Fibroblast of lung (primary cell): ENCODE data around the gene HINT2. TPM values are rescaled to one million over a fixed set of nuclear protein-coding genes. Genes with fewer than 3 reads are reported as not detected.

Experiments
- DNase-seq, 2 donors: peaks; one replicate each; pipeline versions ENCODE4 v3.0.0 to v3.0.0-alpha.2; 2010; ENCODE audit warnings: low read depth in 2 of 2
- H2AFZ ChIP-seq: 2 replicates; pipeline ENCODE4 v1.5.1; 2012; ENCODE audit warnings: low read length, control low read depth, inconsistent platforms
- H3K27ac ChIP-seq: 2 replicates; pipeline ENCODE4 v1.5.1; 2011; ENCODE audit warnings: low read length, control low read depth; ENCODE audit not compliant: insufficient read depth
- H3K27me3 ChIP-seq: 2 replicates; pipeline ENCODE4 v1.5.1; 2011; ENCODE audit warnings: mild to moderate bottlenecking, low read length; ENCODE audit not compliant: control insufficient read depth, insufficient read depth
- H3K36me3 ChIP-seq: 2 replicates; pipeline ENCODE4 v1.5.1; 2011; ENCODE audit warnings: low read length; ENCODE audit not compliant: control insufficient read depth, insufficient read depth
- H3K4me1 ChIP-seq: 2 replicates; pipeline ENCODE4 v1.5.1; 2011; ENCODE audit warnings: low read length; ENCODE audit not compliant: control insufficient read depth, insufficient read depth; ENCODE audit errors: extremely low read depth
- H3K4me2 ChIP-seq: 2 replicates; pipeline ENCODE4 v1.5.1; 2011; ENCODE audit warnings: low read length, control low read depth; ENCODE audit not compliant: insufficient read depth; ENCODE audit errors: extremely low read depth
- H3K4me3 ChIP-seq, 4 experiments: fragments of 200-600 bp in 1 of 4; sonication (generic) in 1 of 4; replicated peaks in 1 of 4; 2 replicates each; pipeline ENCODE4 v1.5.1; 2011 to 2016; ENCODE audit warnings: low read length in 4 of 4, low read depth in 3 of 4, mild to moderate bottlenecking in 3 of 4, control low read depth in 2 of 4, inconsistent platforms in 1 of 4, mixed read lengths in 1 of 4; ENCODE audit not compliant: insufficient read depth in 1 of 4; ENCODE audit errors: control extremely low read depth in 1 of 4
- H3K79me2 ChIP-seq: 2 replicates; pipeline ENCODE4 v1.5.1; 2012; ENCODE audit warnings: mild to moderate bottlenecking, low read length, inconsistent platforms; ENCODE audit not compliant: control insufficient read depth, insufficient read depth
- H3K9ac ChIP-seq: 2 replicates; pipeline ENCODE4 v1.5.1; 2011; ENCODE audit warnings: mild to moderate bottlenecking, low read length, control low read depth; ENCODE audit not compliant: insufficient read depth
- H3K9me3 ChIP-seq: 2 replicates; pipeline ENCODE4 v1.5.1; 2012; ENCODE audit warnings: low read depth, low read length; ENCODE audit not compliant: control insufficient read depth, insufficient read depth
- H4K20me1 ChIP-seq: 2 replicates; pipeline ENCODE4 v1.5.1; 2011; ENCODE audit warnings: low read length; ENCODE audit not compliant: control insufficient read depth, insufficient read depth; ENCODE audit errors: extremely low read depth
- CTCF ChIP-seq, 2 donors: IDR thresholded peaks in 1 of 2; conservative IDR thresholded peaks in 1 of 2; 1 replicate in 1 of 2; 2 replicates in 1 of 2; pipeline ENCODE4 v1.5.1; 2011 to 2012; ENCODE audit warnings: low read length in 2 of 2, control low read depth in 1 of 2, inconsistent platforms in 1 of 2, low read depth in 1 of 2, mild to moderate bottlenecking in 1 of 2
- EZH2 ChIP-seq: IDR thresholded peaks from 2 replicates; pipeline ENCODE4 v1.5.1; 2012; ENCODE audit warnings: low read length, control low read depth, mild to moderate bottlenecking; ENCODE audit errors: missing control alignments
- polyA plus RNA-seq, 2 donors: library from polyadenylated mRNA; depleted of rRNA in 1 of 2; stranded (reverse) in 1 of 2; unstranded in 1 of 2; fragments of >200 nt; gene quantifications; 2 replicates each; pipeline ENCODE4 v1.2.1, GENCODE V29; 2011 to 2012; ENCODE audit warnings: missing spikeins in 1 of 2
- total RNA-seq: library from RNA; depleted of rRNA; stranded (reverse); fragments of >200 nt; gene quantifications from 2 replicates; pipeline ENCODE4 v1.2.1, GENCODE V29; 2014

HINT2 gene
- total and polyA plus RNA-seq, 2 donors (not counting 1 experiment from before 2014, with no cell fraction given): 13.1 to 34.2 TPM

GRCh38 chr9:35834260-35835215, 19.7 kb upstream of the HINT2 start:
- H2AFZ ChIP-seq: no peak overlapping the region
- no peaks in the 10 kb centered on the region for H3K4me1 ChIP-seq
- no peak for TF ChIP-seq EZH2
- TF ChIP-seq CTCF (conservative IDR thresholded peaks at IDR 0.05 in 1 of 2, IDR thresholded peaks at IDR 0.05 in 1 of 2; ENCODE audit: low read depth in 1 of 2, low read length in 2 of 2): no peak
- H3K36me3 ChIP-seq: no peaks in the 10 kb centered on the region
- no peak overlapping the region for H3K27ac ChIP-seq
- H3K4me3 ChIP-seq: no peak overlapping the region
- no peaks in the 10 kb centered on the region for H4K20me1 ChIP-seq
- no peaks in the 10 kb centered on the region for H3K27me3 ChIP-seq
- H3K4me2 ChIP-seq: no peak overlapping the region
- no peaks in the 10 kb centered on the region for H3K79me2 ChIP-seq
- no peak for DNase-seq
- no peaks in the 10 kb centered on the region for H3K9me3 ChIP-seq
- no peak overlapping the region for H3K9ac ChIP-seq

GRCh38 chr9:35832814-35833213, 18.0 kb upstream of the HINT2 start:
- Histone ChIP-seq H3K79me2 (no peaks in the 10 kb centered on the region), H3K4me3 (no peak overlapping the region), H3K9ac (no peak overlapping the region), H2AFZ (no peak overlapping the region), H3K4me2 (no peak overlapping the region), H4K20me1 (no peaks in the 10 kb centered on the region), H3K36me3 (no peaks in the 10 kb centered on the region), H3K4me1 (no peaks in the 10 kb centered on the region), H3K27ac (no peak overlapping the region), H3K27me3 (no peaks in the 10 kb centered on the region), H3K9me3 (no peaks in the 10 kb centered on the region)
- no peak for DNase-seq
- no peak for TF ChIP-seq CTCF (conservative IDR thresholded peaks at IDR 0.05 in 1 of 2, IDR thresholded peaks at IDR 0.05 in 1 of 2; ENCODE audit: low read depth in 1 of 2, low read length in 2 of 2)
- TF ChIP-seq EZH2: no peak

- Histone ChIP-seq H3K27me3 (no peaks in the 10 kb centered on the region), H3K79me2 (no peaks in the 10 kb centered on the region), H3K27ac (no peak overlapping the region), H3K4me3 (peak overlapping the region in 1 of 4 experiments; percentile 22), H3K4me1 (peaks cover 5% of the 10 kb centered on the region), H3K4me2 (no peak overlapping the region), H2AFZ (no peak overlapping the region), H3K9ac (no peak overlapping the region), H4K20me1 (no peaks in the 10 kb centered on the region), H3K36me3 (no peaks in the 10 kb centered on the region), H3K9me3 (no peaks in the 10 kb centered on the region)
- no peak for DNase-seq
- TF ChIP-seq EZH2: no peak
- TF ChIP-seq CTCF (conservative IDR thresholded peaks at IDR 0.05 in 1 of 2, IDR thresholded peaks at IDR 0.05 in 1 of 2; ENCODE audit: low read depth in 1 of 2, low read length in 2 of 2): no peak
Measured at GRCh38 chr9:35831040-35831439, 16.2 kb upstream of the HINT2 start.
